ENCODE measurements around the gene FARP1. TPM values are rescaled to one million over a fixed set of nuclear protein-coding genes. Genes with fewer than 3 reads are reported as not detected.

Gene FARP1
- total RNA-seq, 1 donor from 2014 or later, result 128 TPM

DNA sequence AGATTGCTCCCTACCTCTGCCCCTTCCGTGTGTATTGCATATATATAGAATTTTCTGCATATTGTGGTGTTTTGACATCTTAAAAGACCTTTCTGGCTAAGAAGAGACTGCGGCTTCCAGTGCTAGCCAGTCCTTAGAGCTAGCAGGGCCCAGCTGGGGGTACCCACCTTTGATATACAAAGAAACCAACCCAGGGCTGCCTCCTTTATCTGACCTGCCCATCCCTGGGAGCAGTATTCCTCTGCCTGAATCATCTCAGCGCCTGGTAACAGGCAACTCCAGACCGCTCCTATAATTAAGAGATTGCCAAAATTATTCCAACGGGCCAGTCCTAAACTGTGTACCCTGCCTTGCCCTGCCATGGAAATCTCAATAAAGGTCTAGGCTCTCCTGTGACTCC lies 220.4 kb downstream of the FARP1 start:
- Histone ChIP-seq H3K9ac (ENCODE audit: low read length) (no peak overlapping the region), H3K4me1 (ENCODE audit: insufficient read depth, low read length) (no peaks in the 10 kb centered on the region), H2AFZ (ENCODE audit: low read depth, low read length) (no peak overlapping the region), H3K36me3 (ENCODE audit: insufficient read depth, low read length) (peaks cover 2% of the 10 kb centered on the region), H3K9me3 (ENCODE audit: insufficient read depth, low read depth, low read length) (no peaks in the 10 kb centered on the region), H4K20me1 (ENCODE audit: insufficient read depth, low read length) (peaks cover 38% of the 10 kb centered on the region), H3K4me3 (ENCODE audit: insufficient read depth, low read depth, low read length) (no peak overlapping the region), H3K27me3 (ENCODE audit: insufficient read depth, low read length) (no peaks in the 10 kb centered on the region), H3K79me2 (ENCODE audit: insufficient read depth, low read length) (peaks cover 25% of the 10 kb centered on the region), H3K27ac (ENCODE audit: low read depth, low read length) (no peak overlapping the region), H3K4me2 (ENCODE audit: low read length) (no peak overlapping the region)
- no peak overlapping the region for H3K4me3 Mint-ChIP-seq (ENCODE audit: unreplicated experiment)
- no peak overlapping the region for H3K27ac Mint-ChIP-seq (ENCODE audit: unreplicated experiment)
- no peak for TF ChIP-seq EZH2 (IDR thresholded peaks at IDR 0.05; ENCODE audit: insufficient read depth, low read length)
- TF ChIP-seq, protein P1, sequence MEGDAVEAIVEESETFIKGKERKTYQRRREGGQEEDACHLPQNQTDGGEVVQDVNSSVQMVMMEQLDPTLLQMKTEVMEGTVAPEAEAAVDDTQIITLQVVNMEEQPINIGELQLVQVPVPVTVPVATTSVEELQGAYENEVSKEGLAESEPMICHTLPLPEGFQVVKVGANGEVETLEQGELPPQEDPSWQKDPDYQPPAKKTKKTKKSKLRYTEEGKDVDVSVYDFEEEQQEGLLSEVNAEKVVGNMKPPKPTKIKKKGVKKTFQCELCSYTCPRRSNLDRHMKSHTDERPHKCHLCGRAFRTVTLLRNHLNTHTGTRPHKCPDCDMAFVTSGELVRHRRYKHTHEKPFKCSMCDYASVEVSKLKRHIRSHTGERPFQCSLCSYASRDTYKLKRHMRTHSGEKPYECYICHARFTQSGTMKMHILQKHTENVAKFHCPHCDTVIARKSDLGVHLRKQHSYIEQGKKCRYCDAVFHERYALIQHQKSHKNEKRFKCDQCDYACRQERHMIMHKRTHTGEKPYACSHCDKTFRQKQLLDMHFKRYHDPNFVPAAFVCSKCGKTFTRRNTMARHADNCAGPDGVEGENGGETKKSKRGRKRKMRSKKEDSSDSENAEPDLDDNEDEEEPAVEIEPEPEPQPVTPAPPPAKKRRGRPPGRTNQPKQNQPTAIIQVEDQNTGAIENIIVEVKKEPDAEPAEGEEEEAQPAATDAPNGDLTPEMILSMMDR (IDR thresholded peaks at IDR 0.05; ENCODE audit: insufficient read depth, low read depth, low read length), result no peak
- no peaks in the 10 kb centered on the region for H3K27me3 Mint-ChIP-seq (ENCODE audit: low read depth, unreplicated experiment)
- H3K36me3 Mint-ChIP-seq (ENCODE audit: low read depth, unreplicated experiment), result peaks cover 6% of the 10 kb centered on the region
- peaks cover 17% of the 10 kb centered on the region for H3K4me1 Mint-ChIP-seq (ENCODE audit: low read depth, unreplicated experiment)
- FAIRE-seq, result no peak
- H3K9me3 Mint-ChIP-seq (ENCODE audit: unreplicated experiment), result no peaks in the 10 kb centered on the region
- no peak for DNase-seq (ENCODE audit: low read depth)

DNA sequence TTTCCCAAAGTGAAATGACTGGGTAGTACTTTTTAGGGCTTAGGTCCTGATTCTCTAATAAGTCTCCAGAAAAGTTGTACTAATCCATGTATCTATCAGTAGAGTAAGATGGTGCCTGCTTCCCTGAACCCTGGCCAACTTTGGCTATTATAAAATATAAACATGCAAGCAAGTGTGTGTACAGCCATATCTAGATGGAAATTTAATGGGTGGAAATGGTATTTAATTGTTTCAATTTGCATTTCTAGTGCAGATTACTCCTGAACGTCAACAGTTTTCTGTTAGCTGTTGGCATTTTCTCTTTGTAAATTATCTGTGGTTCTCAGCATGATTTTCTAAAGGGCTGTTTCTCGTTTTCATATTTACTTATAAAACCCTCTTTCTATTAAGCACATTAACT lies 221.3 kb downstream of the FARP1 start:
- Mint-ChIP-seq H3K4me3 (ENCODE audit: unreplicated experiment) (no peak overlapping the region), H3K9me3 (ENCODE audit: unreplicated experiment) (no peaks in the 10 kb centered on the region), H3K27me3 (ENCODE audit: low read depth, unreplicated experiment) (no peaks in the 10 kb centered on the region), H3K27ac (ENCODE audit: unreplicated experiment) (no peak overlapping the region), H3K4me1 (ENCODE audit: low read depth, unreplicated experiment) (peaks cover 21% of the 10 kb centered on the region), H3K36me3 (ENCODE audit: low read depth, unreplicated experiment) (peaks cover 10% of the 10 kb centered on the region)
- H3K27me3 ChIP-seq (ENCODE audit: insufficient read depth, low read length), result no peaks in the 10 kb centered on the region
- H3K4me1 ChIP-seq (ENCODE audit: insufficient read depth, low read length), result no peaks in the 10 kb centered on the region
- TF ChIP-seq EZH2 (IDR thresholded peaks at IDR 0.05; ENCODE audit: insufficient read depth, low read length), result no peak
- TF ChIP-seq, protein P1 (IDR thresholded peaks at IDR 0.05; ENCODE audit: insufficient read depth, low read depth, low read length), result no peak
- DNase-seq (ENCODE audit: low read depth) (no peak), FAIRE-seq (no peak)
- no peak overlapping the region for H3K4me3 ChIP-seq (ENCODE audit: insufficient read depth, low read depth, low read length)
- peaks cover 25% of the 10 kb centered on the region for H3K79me2 ChIP-seq (ENCODE audit: insufficient read depth, low read length)
- no peak overlapping the region for H3K27ac ChIP-seq (ENCODE audit: low read depth, low read length)
- H4K20me1 ChIP-seq (ENCODE audit: insufficient read depth, low read length), result peaks cover 38% of the 10 kb centered on the region
- peaks cover 5% of the 10 kb centered on the region for H3K36me3 ChIP-seq (ENCODE audit: insufficient read depth, low read length)
- no peak overlapping the region for H3K4me2 ChIP-seq (ENCODE audit: low read length)
- H2AFZ ChIP-seq (ENCODE audit: low read depth, low read length), result no peak overlapping the region
- no peaks in the 10 kb centered on the region for H3K9me3 ChIP-seq (ENCODE audit: insufficient read depth, low read depth, low read length)
- no peak overlapping the region for H3K9ac ChIP-seq (ENCODE audit: low read length)

DNA sequence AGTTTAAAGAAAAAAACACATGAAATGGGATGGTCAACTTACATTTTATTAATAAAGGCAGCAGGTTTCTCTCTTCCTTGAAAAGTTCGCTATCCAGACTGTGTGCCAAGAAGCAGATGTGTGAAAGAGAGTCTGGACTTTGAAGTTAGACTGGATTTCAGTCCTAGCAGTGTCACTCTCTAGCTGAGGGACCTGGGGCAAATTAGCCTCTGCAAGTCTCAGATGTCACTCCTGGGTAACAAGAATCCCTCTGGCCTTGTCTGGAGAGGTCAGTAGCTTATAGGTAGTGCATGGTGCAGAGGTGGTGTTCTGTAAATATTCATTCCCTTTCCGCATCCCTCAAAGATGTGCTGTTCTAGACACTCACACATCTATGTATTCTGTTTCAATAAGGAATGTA lies 221.8 kb downstream of the FARP1 start:
- Histone ChIP-seq H3K9me3 (ENCODE audit: insufficient read depth, low read depth, low read length) (no peaks in the 10 kb centered on the region), H4K20me1 (ENCODE audit: insufficient read depth, low read length) (peaks cover 34% of the 10 kb centered on the region), H3K27ac (ENCODE audit: low read depth, low read length) (no peak overlapping the region), H3K79me2 (ENCODE audit: insufficient read depth, low read length) (peaks cover 21% of the 10 kb centered on the region), H3K9ac (ENCODE audit: low read length) (no peak overlapping the region), H3K27me3 (ENCODE audit: insufficient read depth, low read length) (no peaks in the 10 kb centered on the region), H2AFZ (ENCODE audit: low read depth, low read length) (no peak overlapping the region), H3K4me2 (ENCODE audit: low read length) (no peak overlapping the region), H3K4me1 (ENCODE audit: insufficient read depth, low read length) (no peaks in the 10 kb centered on the region), H3K36me3 (ENCODE audit: insufficient read depth, low read length) (peaks cover 5% of the 10 kb centered on the region), H3K4me3 (ENCODE audit: insufficient read depth, low read depth, low read length) (no peak overlapping the region)
- no peak for TF ChIP-seq EZH2 (IDR thresholded peaks at IDR 0.05; ENCODE audit: insufficient read depth, low read length)
- TF ChIP-seq, protein P1 (IDR thresholded peaks at IDR 0.05; ENCODE audit: insufficient read depth, low read depth, low read length), result no peak
- Mint-ChIP-seq H3K27ac (ENCODE audit: unreplicated experiment) (no peak overlapping the region), H3K9me3 (ENCODE audit: unreplicated experiment) (no peaks in the 10 kb centered on the region), H3K4me3 (ENCODE audit: unreplicated experiment) (no peak overlapping the region), H3K27me3 (ENCODE audit: low read depth, unreplicated experiment) (no peaks in the 10 kb centered on the region), H3K36me3 (ENCODE audit: low read depth, unreplicated experiment) (peaks cover 12% of the 10 kb centered on the region), H3K4me1 (ENCODE audit: low read depth, unreplicated experiment) (peaks cover 21% of the 10 kb centered on the region)
- no peak for FAIRE-seq
- DNase-seq (ENCODE audit: low read depth), result no peak

Data from astrocyte (in vitro differentiated cells and primary cell).